Spleen (tissue), 11 donors: Measurements from ENCODE around the gene TMEM114. TPM values are rescaled to one million over a fixed set of nuclear protein-coding genes. Genes with fewer than 3 reads are reported as not detected.

Source experiments
- DNase-seq: peaks from one replicate; pipeline ENCODE4 v3.0.0-alpha.2; 2020
- H3K27ac ChIP-seq, 8 donors: fragments of 200-600 bp; sonication (generic) in 7 of 8; 1 replicate in 4 of 8; 2 replicates in 4 of 8; pipeline versions ENCODE4 v1.5.0 to v1.8.0; 2016 to 2021; ENCODE audit warnings: inconsistent platforms in 4 of 8, mild to moderate bottlenecking in 4 of 8, moderate library complexity in 1 of 8
- H3K27me3 ChIP-seq, 7 donors: fragments of 200-600 bp; sonication (generic) in 6 of 7; replicated peaks in 1 of 7; 1 replicate in 4 of 7; 2 replicates in 3 of 7; pipeline versions ENCODE4 v1.5.0 to v1.8.0; 2016 to 2021; ENCODE audit warnings: inconsistent platforms in 3 of 7, mild to moderate bottlenecking in 1 of 7
- H3K36me3 ChIP-seq, 6 donors: fragments of 200-600 bp; sonication (generic) in 5 of 6; 1 replicate in 4 of 6; 2 replicates in 2 of 6; pipeline versions ENCODE4 v1.5.0 to v1.8.0; 2016 to 2021; ENCODE audit warnings: inconsistent platforms in 2 of 6
- H3K4me1 ChIP-seq, 6 donors: fragments of 200-600 bp; sonication (generic) in 5 of 6; 1 replicate in 3 of 6; 2 replicates in 3 of 6; pipeline versions ENCODE4 v1.5.0 to v1.8.0; 2016 to 2021; ENCODE audit warnings: inconsistent platforms in 3 of 6
- H3K4me3 ChIP-seq, 8 donors: fragments of 200-600 bp; sonication (generic) in 7 of 8; 1 replicate in 4 of 8; 2 replicates in 4 of 8; pipeline versions ENCODE4 v1.5.0 to v1.8.0; 2016 to 2021; ENCODE audit warnings: inconsistent platforms in 4 of 8, mild to moderate bottlenecking in 4 of 8, moderate library complexity in 2 of 8
- H3K9me3 ChIP-seq, 8 donors: fragments of 200-600 bp; sonication (generic) in 7 of 8; 1 replicate in 4 of 8; 2 replicates in 4 of 8; pipeline versions ENCODE4 v1.5.0 to v1.8.0; 2016 to 2021; ENCODE audit warnings: inconsistent platforms in 4 of 8
- POLR2A ChIP-seq, 3 donors: fragments of 450-650 bp; IDR thresholded peaks; one replicate each; pipeline ENCODE4 v1.5.1; 2017; ENCODE audit warnings: antibody characterized with exemption in 3 of 3, mild to moderate bottlenecking in 1 of 3
- POLR2AphosphoS5 ChIP-seq, 3 donors: sonication (generic); formaldehyde crosslinking; IDR thresholded peaks; one replicate each; pipeline ENCODE4 v1.5.1; 2017; ENCODE audit warnings: antibody characterized with exemption in 3 of 3
- WGBS, 5 donors: extraction: QIAGEN DNeasy Blood & Tissue Kit in 3 of 5; methylation state at CpG; one replicate each; pipeline versions ENCODE4 v1.1.5 to v1.1.7; 2013 to 2018; 5-methylcytosine and 5-hydroxymethylcytosine counted together
- intact Hi-C: fragments of 100-400 bp; cut with DNase I; formaldehyde crosslinking; loops from one replicate; pipeline ENCODE4 v1.15.0; 2023; ENCODE audit warnings: low total_unique reads
- polyA plus RNA-seq, 3 donors: library from polyadenylated mRNA; stranded (reverse); fragments of 200-250 nt; gene quantifications; one replicate each; pipeline ENCODE4 v1.2.1, GENCODE V29; 2013
- total RNA-seq, 7 donors: library from RNA; depleted of rRNA in 3 of 7; stranded (reverse); fragments of >200 nt in 3 of 7; fragmentation: NEBNext Ultra II Directional in 4 of 7; extraction: Animal tissue kit (Norgen Biotek cat#: 25700) in 4 of 7; gene quantifications; one replicate each; pipeline versions ENCODE4 v1.1.0 to v1.2.1, GENCODE V29; 2016 to 2021
- TF ChIP-seq, protein P1 (sequence below), 11 experiments: fragments of 200-600 bp in 7 of 11; fragments of 450-650 bp in 4 of 11; sonication (generic) in 4 of 11; IDR thresholded peaks in 8 of 11; conservative IDR thresholded peaks in 3 of 11; 1 replicate in 7 of 11; 2 replicates in 4 of 11; pipeline versions ENCODE4 v1.4.0 to v1.8.0; 2016 to 2021; ENCODE audit warnings: antibody characterized with exemption in 11 of 11, inconsistent platforms in 4 of 11, mild to moderate bottlenecking in 1 of 11
- donor health status: healthy with polysubstance abuse.
- donor health status: DM: no; HTN: no; CAD: no; lungs with moderate emphysema.
- donor health status: DM: no; HTN: no; CAD: no.
- donor health status: Bipolar disorder and iron deficiency.
- donor health status: healthy.
- donor health status: DM: no; HTN: no; CAD: no.
- donor health status: DM: yes; HTN: yes; CAD: no.

The TMEM114 gene
- total and polyA plus RNA-seq, 10 donors: not detected

DNA sequence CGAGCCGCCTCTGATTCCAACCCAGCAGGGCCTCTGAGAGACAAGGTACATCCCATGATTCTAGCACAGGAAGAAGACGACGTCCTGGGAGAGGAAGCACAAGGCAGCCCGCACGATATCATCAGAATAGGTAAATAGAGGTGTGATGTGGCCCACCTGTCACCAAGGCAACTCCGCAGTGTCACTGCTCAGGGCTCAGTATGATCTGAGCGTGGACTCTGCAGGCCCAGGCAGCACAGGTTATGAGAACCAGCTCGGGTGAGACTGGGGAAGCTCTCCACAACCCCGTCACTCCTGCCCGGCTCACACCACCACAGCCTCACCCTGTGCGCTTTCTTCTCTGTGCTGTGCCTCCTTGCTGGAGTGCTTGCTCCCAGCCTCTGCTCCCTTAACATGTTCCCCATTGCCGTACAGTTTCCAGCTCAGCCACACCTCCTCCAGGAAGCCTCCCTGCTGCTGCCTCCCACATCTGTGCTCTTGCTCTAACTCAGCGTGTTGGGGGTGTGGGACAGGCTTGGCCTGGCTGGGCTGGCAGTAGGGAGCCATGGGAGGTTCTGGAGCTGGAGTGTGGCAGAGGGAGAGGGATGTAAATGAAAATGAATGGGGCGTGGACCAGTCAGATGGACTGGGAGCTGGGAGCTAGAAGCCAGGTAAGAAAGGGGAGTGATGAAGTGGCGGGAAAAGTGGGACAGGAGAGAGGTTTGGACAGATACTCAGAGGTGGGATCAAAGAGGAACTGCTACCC lies 38.8 kb upstream of the TMEM114 start:
- Histone ChIP-seq H3K27ac (no peak overlapping the region), H3K4me1 (peaks cover 0 to 61% (median 15%) of the 10 kb centered on the region in 6 donors), H3K36me3 (peaks cover 0 to 97% (median 75%) of the 10 kb centered on the region in 6 donors), H3K9me3 (no peaks in the 10 kb centered on the region), H3K4me3 (no peak overlapping the region), H3K27me3 (no peaks in the 10 kb centered on the region)
- intact Hi-C loops: no loop called here
- no peak for TF ChIP-seq POLR2A (IDR thresholded peaks at IDR 0.05)
- TF ChIP-seq, protein P1, sequence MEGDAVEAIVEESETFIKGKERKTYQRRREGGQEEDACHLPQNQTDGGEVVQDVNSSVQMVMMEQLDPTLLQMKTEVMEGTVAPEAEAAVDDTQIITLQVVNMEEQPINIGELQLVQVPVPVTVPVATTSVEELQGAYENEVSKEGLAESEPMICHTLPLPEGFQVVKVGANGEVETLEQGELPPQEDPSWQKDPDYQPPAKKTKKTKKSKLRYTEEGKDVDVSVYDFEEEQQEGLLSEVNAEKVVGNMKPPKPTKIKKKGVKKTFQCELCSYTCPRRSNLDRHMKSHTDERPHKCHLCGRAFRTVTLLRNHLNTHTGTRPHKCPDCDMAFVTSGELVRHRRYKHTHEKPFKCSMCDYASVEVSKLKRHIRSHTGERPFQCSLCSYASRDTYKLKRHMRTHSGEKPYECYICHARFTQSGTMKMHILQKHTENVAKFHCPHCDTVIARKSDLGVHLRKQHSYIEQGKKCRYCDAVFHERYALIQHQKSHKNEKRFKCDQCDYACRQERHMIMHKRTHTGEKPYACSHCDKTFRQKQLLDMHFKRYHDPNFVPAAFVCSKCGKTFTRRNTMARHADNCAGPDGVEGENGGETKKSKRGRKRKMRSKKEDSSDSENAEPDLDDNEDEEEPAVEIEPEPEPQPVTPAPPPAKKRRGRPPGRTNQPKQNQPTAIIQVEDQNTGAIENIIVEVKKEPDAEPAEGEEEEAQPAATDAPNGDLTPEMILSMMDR (IDR thresholded peaks at IDR 0.05 in 8 of 11, conservative IDR thresholded peaks at IDR 0.05 in 3 of 11): no peak
- 89 to 97% (median 95%) methylated on average over 16 of the region's 16 CpGs for WGBS, 5 donors
- peak; percentile 63 for DNase-seq

DNA sequence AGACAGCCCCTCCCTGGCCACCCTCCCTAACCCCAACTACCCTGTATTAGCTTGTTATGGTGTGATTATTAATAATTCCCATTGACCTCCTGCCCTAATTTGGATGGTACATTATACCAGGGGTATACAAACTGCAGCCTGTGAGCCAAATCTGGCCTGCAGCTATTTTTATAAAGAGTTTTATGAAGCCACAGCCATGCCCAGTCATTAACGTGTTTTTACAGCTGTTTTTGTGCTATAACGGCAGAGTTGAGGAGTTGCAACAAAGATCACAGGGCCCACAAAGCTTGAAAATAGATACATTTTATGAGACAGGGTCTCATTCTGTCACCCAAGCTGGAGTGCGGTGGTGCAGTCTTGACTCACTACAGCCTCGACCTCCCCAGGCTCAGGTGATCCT lies 37.1 kb upstream of the TMEM114 start:
- DNase-seq: no peak
- 77 to 90% (median 88%) methylated on average over 4 of the region's 4 CpGs for WGBS, 5 donors
- Histone ChIP-seq H3K4me1 (peaks cover 9 to 61% (median 25%) of the 10 kb centered on the region in 6 donors), H3K9me3 (no peaks in the 10 kb centered on the region), H3K27me3 (no peaks in the 10 kb centered on the region), H3K36me3 (peaks cover 0 to 85% (median 66%) of the 10 kb centered on the region in 6 donors), H3K27ac (peak overlapping the region in 5 of 8 donors; percentile 27 to 53 (median 40)), H3K4me3 (no peak overlapping the region)
- intact Hi-C loops: no loop called here
- TF ChIP-seq POLR2AphosphoS5 (IDR thresholded peaks at IDR 0.05): no peak
- TF ChIP-seq, protein P1 (IDR thresholded peaks at IDR 0.05 in 8 of 11, conservative IDR thresholded peaks at IDR 0.05 in 3 of 11): no peak

DNA sequence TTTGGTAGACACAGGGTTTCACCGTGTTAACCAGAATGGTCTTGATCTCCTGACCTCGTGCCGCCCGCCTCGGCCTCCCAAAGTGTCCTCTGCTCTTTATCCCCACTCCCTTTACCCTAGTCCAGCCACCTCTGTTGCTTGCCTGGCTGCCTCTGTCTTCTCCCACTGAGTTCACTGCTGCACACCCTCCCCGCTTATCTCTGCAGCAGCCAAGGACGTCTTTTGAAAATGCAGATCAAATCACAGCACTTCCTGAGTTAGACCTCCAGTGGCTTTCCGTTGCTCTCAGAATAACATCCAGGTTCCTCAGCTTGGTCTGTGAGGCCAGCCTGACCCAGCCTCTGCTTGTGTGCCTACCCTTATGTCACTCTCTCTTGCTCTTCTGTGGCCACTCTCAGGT lies 36.6 kb upstream of the TMEM114 start:
- peak; percentile 52 for DNase-seq
- H3K4me3 ChIP-seq: no peak overlapping the region
- peaks cover 0 to 80% (median 63%) of the 10 kb centered on the region in 6 donors for H3K36me3 ChIP-seq
- no peak for TF ChIP-seq POLR2A (IDR thresholded peaks at IDR 0.05)
- peak in 2 of 3 donors; percentile 59 to 62 for TF ChIP-seq POLR2AphosphoS5 (IDR thresholded peaks at IDR 0.05)
- intact Hi-C loops: no loop called here
- peak overlapping the region in 5 of 8 donors; percentile 27 to 53 (median 40) for H3K27ac ChIP-seq
- no peaks in the 10 kb centered on the region for H3K9me3 ChIP-seq
- 73 to 87% (median 75%) methylated on average over 8 of the region's 8 CpGs for WGBS, 5 donors
- peaks cover 9 to 61% (median 27%) of the 10 kb centered on the region in 6 donors for H3K4me1 ChIP-seq
- H3K27me3 ChIP-seq: no peaks in the 10 kb centered on the region

DNA sequence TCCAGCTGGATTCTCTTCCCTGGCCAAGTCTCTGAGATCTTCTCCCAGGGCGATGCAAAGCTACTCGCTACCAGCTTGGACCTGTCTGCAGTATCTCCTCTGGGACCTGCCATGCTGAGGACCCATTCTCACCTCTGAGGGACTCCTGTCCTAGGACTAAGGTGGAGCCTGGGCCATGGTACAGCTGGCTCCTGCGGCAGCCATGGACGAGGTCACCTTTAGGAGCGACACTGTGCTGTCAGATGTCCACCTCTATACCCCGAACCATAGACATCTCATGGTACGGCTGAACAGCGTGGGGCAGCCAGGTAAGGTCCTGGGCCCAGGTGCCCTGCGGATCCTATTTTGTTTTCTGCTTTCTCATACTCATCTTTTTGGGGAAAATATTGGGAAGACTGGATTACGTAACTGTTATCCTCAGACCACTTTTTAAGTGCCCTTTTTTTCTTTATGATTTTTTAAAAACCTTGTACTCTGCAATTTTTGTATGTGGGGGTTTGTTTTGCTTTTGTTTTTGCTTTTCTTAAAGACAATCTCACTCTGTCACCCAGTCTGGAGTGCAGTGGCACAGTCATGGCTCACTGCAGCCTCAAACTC lies 35.3 kb upstream of the TMEM114 start:
- H3K27me3 ChIP-seq: no peaks in the 10 kb centered on the region
- 96 to 98% (median 97%) methylated on average over 10 of the region's 10 CpGs for WGBS, 5 donors

More for the DNA sequence above, 35.3 kb upstream of the TMEM114 start:
- intact Hi-C loops: no loop called here
- H3K36me3 ChIP-seq: peaks cover 0 to 66% (median 53%) of the 10 kb centered on the region in 6 donors
- H3K4me3 ChIP-seq: no peak overlapping the region
- DNase-seq: peak; percentile 62
- TF ChIP-seq POLR2A (IDR thresholded peaks at IDR 0.05): no peak
- TF ChIP-seq POLR2AphosphoS5 (IDR thresholded peaks at IDR 0.05): no peak
- TF ChIP-seq, protein P1 (IDR thresholded peaks at IDR 0.05 in 8 of 11, conservative IDR thresholded peaks at IDR 0.05 in 3 of 11): no peak
- peaks cover 9 to 58% (median 27%) of the 10 kb centered on the region in 6 donors for H3K4me1 ChIP-seq
- no peaks in the 10 kb centered on the region for H3K9me3 ChIP-seq
- H3K27ac ChIP-seq: no peak overlapping the region
